ENCODE measurements around the gene NUDT19.

The NUDT19 gene

DNA sequence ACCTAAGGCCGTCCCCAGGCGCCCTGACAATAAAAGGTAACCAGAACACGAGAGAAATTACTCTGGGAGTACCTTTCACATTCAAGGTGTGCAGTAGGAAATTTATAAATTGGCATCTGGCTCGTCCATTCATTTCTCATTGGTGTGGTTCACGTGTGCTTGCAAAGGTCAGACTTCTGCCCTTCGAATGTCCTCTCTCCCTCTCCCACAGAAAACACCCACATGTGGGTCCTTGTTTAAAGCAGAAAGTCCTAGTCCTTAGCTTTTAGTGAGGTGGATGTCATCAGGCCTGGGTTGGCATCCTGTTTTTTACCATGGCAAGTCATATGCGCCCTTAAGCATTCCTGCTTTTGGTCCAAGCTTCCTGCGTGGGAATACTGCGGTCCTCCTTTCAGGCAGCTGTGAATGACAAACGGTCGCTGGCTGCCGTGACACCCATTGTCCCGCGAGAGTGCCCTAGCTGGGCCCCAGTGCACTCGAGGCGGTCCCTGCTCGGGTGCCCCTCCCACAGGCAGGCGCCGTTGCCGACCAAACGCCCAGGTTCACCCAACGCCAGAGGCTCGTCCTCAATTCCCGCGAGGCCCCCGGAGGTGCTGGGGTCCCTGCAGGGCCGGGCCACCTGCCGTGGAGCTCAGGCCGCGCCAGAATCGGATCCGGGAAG, at the start of gene NUDT19:
TSS of gene NUDT19 (plus strand) at position 531 of the 661 bp plus-strand sequence. CDS start 140 bp downstream, outside the sequence.
- peak within 1 kb of the TSS; percentile 96 for H3K27ac ChIP-seq (ENCODE audit: extremely low read depth, low read depth, low read length)
- H3K36me3 ChIP-seq (ENCODE audit: control insufficient read depth in 2 of 2, insufficient read depth in 1 of 2, low read length in 2 of 2): peaks cover 9 to 34% of the 10 kb centered on the region in 2 experiments; a peak in 2 of 3 replicates
- H3K4me3 ChIP-seq (ENCODE audit: low read depth, low read length): peak within 1 kb of the TSS; percentile 52
- peaks cover 23% of the 10 kb centered on the region for H3K4me1 ChIP-seq (ENCODE audit: control insufficient read depth, insufficient read depth, low read length)
- POLR2A ChIA-PET: interaction anchor here (0.6 to 1.5 kb wide), 23 partner anchors 9 to 682 kb away, joined by 3 to 44 read pairs (median 3); partner anchors contain the start of genes ANKRD27, CEP89, DPY19L3 and FAAP24
- CTCF ChIA-PET: interaction anchor here (0.6 to 2.6 kb wide), 8 partner anchors 9 to 1384 kb away, joined by 3 to 16 read pairs (median 3); partner anchors contain the start of gene RGS9BP
- no peaks in the 10 kb centered on the region for H3K9me3 ChIP-seq (ENCODE audit: control insufficient read depth, insufficient read depth, low read depth, low read length)
- TF ChIP-seq ZBTB10 (tag by site-specific recombination; IDR thresholded peaks at IDR 0.05): peak; percentile 76
- TF ChIP-seq, protein P1, sequence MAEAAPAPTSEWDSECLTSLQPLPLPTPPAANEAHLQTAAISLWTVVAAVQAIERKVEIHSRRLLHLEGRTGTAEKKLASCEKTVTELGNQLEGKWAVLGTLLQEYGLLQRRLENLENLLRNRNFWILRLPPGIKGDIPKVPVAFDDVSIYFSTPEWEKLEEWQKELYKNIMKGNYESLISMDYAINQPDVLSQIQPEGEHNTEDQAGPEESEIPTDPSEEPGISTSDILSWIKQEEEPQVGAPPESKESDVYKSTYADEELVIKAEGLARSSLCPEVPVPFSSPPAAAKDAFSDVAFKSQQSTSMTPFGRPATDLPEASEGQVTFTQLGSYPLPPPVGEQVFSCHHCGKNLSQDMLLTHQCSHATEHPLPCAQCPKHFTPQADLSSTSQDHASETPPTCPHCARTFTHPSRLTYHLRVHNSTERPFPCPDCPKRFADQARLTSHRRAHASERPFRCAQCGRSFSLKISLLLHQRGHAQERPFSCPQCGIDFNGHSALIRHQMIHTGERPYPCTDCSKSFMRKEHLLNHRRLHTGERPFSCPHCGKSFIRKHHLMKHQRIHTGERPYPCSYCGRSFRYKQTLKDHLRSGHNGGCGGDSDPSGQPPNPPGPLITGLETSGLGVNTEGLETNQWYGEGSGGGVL (tag by site-specific recombination; IDR thresholded peaks at IDR 0.05): no peak
- TF ChIP-seq ZNF518A (tag by site-specific recombination; conservative IDR thresholded peaks at IDR 0.05; ENCODE audit: low read depth): peak; percentile 36; the same call in 1 of the 2 replicates
- no peak for TF ChIP-seq ZNF768 (tag by site-specific recombination; IDR thresholded peaks at IDR 0.05)
- TF ChIP-seq ZNF362 (tag by site-specific recombination; IDR thresholded peaks at IDR 0.05): no peak
- TF ChIP-seq ZNF561 (tag by site-specific recombination; IDR thresholded peaks at IDR 0.05; ENCODE audit: borderline replicate concordance): peak; percentile 66; the same call in 1 of the 2 replicates
- no peak for TF ChIP-seq ZNF654 (tag by site-specific recombination; IDR thresholded peaks at IDR 0.05; ENCODE audit: low read depth)
- no peak for TF ChIP-seq ZNF707 (tag by site-specific recombination; IDR thresholded peaks at IDR 0.05)
- no peak for TF ChIP-seq ZNF670 (tag by site-specific recombination; IDR thresholded peaks at IDR 0.05; ENCODE audit: low read depth)
- 0 out of 2 replicates have a peak, but pooled peaks have one; percentile 34 for TF ChIP-seq ZNF558 (tag by site-specific recombination; IDR thresholded peaks at IDR 0.05)
- peak; percentile 88; the same call in 1 of the 2 replicates for TF ChIP-seq ZNF324 (tag by site-specific recombination; IDR thresholded peaks at IDR 0.05)
- TF ChIP-seq, protein P2, sequence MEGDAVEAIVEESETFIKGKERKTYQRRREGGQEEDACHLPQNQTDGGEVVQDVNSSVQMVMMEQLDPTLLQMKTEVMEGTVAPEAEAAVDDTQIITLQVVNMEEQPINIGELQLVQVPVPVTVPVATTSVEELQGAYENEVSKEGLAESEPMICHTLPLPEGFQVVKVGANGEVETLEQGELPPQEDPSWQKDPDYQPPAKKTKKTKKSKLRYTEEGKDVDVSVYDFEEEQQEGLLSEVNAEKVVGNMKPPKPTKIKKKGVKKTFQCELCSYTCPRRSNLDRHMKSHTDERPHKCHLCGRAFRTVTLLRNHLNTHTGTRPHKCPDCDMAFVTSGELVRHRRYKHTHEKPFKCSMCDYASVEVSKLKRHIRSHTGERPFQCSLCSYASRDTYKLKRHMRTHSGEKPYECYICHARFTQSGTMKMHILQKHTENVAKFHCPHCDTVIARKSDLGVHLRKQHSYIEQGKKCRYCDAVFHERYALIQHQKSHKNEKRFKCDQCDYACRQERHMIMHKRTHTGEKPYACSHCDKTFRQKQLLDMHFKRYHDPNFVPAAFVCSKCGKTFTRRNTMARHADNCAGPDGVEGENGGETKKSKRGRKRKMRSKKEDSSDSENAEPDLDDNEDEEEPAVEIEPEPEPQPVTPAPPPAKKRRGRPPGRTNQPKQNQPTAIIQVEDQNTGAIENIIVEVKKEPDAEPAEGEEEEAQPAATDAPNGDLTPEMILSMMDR (tag by site-specific recombination; IDR thresholded peaks at IDR 0.05): peak; percentile 56; the same call in 1 of the 2 replicates
- no peak for TF ChIP-seq ZNF214 (tag by site-specific recombination; IDR thresholded peaks at IDR 0.05; ENCODE audit: borderline replicate concordance)
- TF ChIP-seq, protein P3, sequence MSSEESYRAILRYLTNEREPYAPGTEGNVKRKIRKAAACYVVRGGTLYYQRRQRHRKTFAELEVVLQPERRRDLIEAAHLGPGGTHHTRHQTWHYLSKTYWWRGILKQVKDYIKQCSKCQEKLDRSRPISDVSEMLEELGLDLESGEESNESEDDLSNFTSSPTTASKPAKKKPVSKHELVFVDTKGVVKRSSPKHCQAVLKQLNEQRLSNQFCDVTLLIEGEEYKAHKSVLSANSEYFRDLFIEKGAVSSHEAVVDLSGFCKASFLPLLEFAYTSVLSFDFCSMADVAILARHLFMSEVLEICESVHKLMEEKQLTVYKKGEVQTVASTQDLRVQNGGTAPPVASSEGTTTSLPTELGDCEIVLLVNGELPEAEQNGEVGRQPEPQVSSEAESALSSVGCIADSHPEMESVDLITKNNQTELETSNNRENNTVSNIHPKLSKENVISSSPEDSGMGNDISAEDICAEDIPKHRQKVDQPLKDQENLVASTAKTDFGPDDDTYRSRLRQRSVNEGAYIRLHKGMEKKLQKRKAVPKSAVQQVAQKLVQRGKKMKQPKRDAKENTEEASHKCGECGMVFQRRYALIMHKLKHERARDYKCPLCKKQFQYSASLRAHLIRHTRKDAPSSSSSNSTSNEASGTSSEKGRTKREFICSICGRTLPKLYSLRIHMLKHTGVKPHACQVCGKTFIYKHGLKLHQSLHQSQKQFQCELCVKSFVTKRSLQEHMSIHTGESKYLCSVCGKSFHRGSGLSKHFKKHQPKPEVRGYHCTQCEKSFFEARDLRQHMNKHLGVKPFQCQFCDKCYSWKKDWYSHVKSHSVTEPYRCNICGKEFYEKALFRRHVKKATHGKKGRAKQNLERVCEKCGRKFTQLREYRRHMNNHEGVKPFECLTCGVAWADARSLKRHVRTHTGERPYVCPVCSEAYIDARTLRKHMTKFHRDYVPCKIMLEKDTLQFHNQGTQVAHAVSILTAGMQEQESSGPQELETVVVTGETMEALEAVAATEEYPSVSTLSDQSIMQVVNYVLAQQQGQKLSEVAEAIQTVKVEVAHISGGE (tag by site-specific recombination; conservative IDR thresholded peaks at IDR 0.05; ENCODE audit: low read depth): peak; percentile 57
- peak; percentile 94 for TF ChIP-seq ZIC2 (tag by site-specific recombination; IDR thresholded peaks at IDR 0.05)
- no peak for TF ChIP-seq ZNF19 (tag by site-specific recombination; IDR thresholded peaks at IDR 0.05; ENCODE audit: low read depth)
- TF ChIP-seq ZNF169 (tag by site-specific recombination; IDR thresholded peaks at IDR 0.05): no peak
- no peak for TF ChIP-seq ZSCAN23 (tag by site-specific recombination; IDR thresholded peaks at IDR 0.05)
- peak; percentile 53; the same call in 1 of the 2 replicates for TF ChIP-seq GLIS1 (tag by site-specific recombination; IDR thresholded peaks at IDR 0.05)

Measured in HEK293 (cell line).